HCT116 (cell line): Measurements from ENCODE around the gene GHRHR. TPM values are rescaled to one million over a fixed set of nuclear protein-coding genes. Genes with fewer than 3 reads are reported as not detected.

Experiments used
- ATAC-seq: fragments of 200-7000 bp; cut with Tn5 transposase; 2 replicates; pipeline ENCODE4 v1.9.1; 2020; ENCODE audit warnings: mild to moderate bottlenecking, moderate library complexity
- BruUV-seq: library from RNA; stranded (reverse); fragments of 400-500 nt; replicated peaks from 2 replicates; lab custom pipeline; 2021; lab: Mats Ljungman, UMichigan
- CTCF ChIA-PET: fragments of 300-600 bp; sonication (Branson Sonifier 250); formaldehyde crosslinking; loops from one replicate; lab custom pipeline; 2021; ENCODE audit warnings: antibody characterized with exemption; lab: Charles Lee
- POLR2A ChIA-PET: fragments of 300-600, 350-600 bp; sonication (Branson Sonifier 250); formaldehyde crosslinking; loops from one replicate; lab custom pipeline; 2021; ENCODE audit warnings: antibody characterized with exemption; lab: Charles Lee
- RAD21 ChIA-PET, 2 experiments: fragments of 300-600 bp; sonication (Branson Sonifier 250); formaldehyde crosslinking; loops; one replicate each; lab custom pipeline; 2023; ENCODE audit warnings: low total read pairs in 2 of 2; ENCODE audit not compliant: uncharacterized antibody in 2 of 2, unreplicated experiment in 2 of 2, low non-redundant PET in 1 of 2; lab: Charles Lee
- DNase-seq: peaks from one replicate; pipeline ENCODE4 v3.0.0-alpha.2; 2010; ENCODE audit warnings: low read depth, low spot score
- H2AFZ ChIP-seq: fragments of 200-600 bp; shearing (Covaris generic), sonication (generic); 2 replicates; pipeline ENCODE4 v1.6.1; 2017; ENCODE audit warnings: low read depth, mixed run types, mixed read lengths, antibody characterized with exemption, low read length; ENCODE audit not compliant: poor library complexity, severe bottlenecking
- H3K27ac ChIP-seq: 2 replicates; pipeline ENCODE4 v1.5.1; 2012; ENCODE audit warnings: low read depth, low read length
- H3K27me3 ChIP-seq: fragments of 200-600 bp; sonication (generic); 2 replicates; pipeline ENCODE4 v1.6.1; 2016; ENCODE audit warnings: mixed run types, low read length, mixed read lengths; ENCODE audit not compliant: insufficient read depth
- H3K36me3 ChIP-seq, 2 experiments: fragments of 200-500 bp in 1 of 2; fragments of 200-600 bp in 1 of 2; sonication (Bioruptor generic) in 1 of 2; sonication (generic) in 1 of 2; 2 replicates each; pipeline versions ENCODE4 v1.5.1 to v1.6.1; 2014 to 2016; ENCODE audit warnings: low read length in 2 of 2, inconsistent platforms in 1 of 2, mixed read lengths in 1 of 2, mixed run types in 1 of 2; ENCODE audit not compliant: insufficient read depth in 2 of 2, control insufficient read depth in 1 of 2
- H3K4me1 ChIP-seq, 2 experiments: fragments of 200-600 bp in 1 of 2; sonication (generic) in 1 of 2; 2 replicates each; pipeline versions ENCODE4 v1.5.1 to v1.6.1; 2012 to 2017; ENCODE audit warnings: low read length in 2 of 2, inconsistent platforms in 1 of 2, mild to moderate bottlenecking in 1 of 2, mixed read lengths in 1 of 2, mixed run types in 1 of 2, moderate library complexity in 1 of 2; ENCODE audit not compliant: insufficient read depth in 2 of 2, control insufficient read depth in 1 of 2
- H3K4me2 ChIP-seq: fragments of 200-600 bp; sonication (generic); 2 replicates; pipeline ENCODE4 v1.6.1; 2017; ENCODE audit warnings: mixed run types, low read length, mixed read lengths
- H3K4me3 ChIP-seq, 2 experiments: fragments of 200-600 bp in 1 of 2; sonication (generic) in 1 of 2; replicated peaks in 1 of 2; 2 replicates each; pipeline ENCODE4 v1.5.1; 2011 to 2016; ENCODE audit warnings: low read length in 2 of 2, control low read depth in 1 of 2, low read depth in 1 of 2, mild to moderate bottlenecking in 1 of 2, mixed read lengths in 1 of 2, mixed run types in 1 of 2
- H3K79me2 ChIP-seq: fragments of 200-600 bp; sonication (generic); 2 replicates; pipeline ENCODE4 v1.6.1; 2017; ENCODE audit warnings: mild to moderate bottlenecking, mixed run types, low read length, moderate library complexity, mixed read lengths; ENCODE audit not compliant: insufficient read depth
- H3K9ac ChIP-seq: fragments of 200-600 bp; sonication (generic); 2 replicates; pipeline ENCODE4 v1.6.1; 2016; ENCODE audit warnings: low read length, mixed read lengths
- H3K9me2 ChIP-seq: fragments of 200-600 bp; sonication (generic), shearing (Covaris generic); 2 replicates; pipeline ENCODE4 v1.6.1; 2017; ENCODE audit warnings: mixed run types, mild to moderate bottlenecking, moderate library complexity; ENCODE audit not compliant: insufficient read depth
- H3K9me3 ChIP-seq, 2 experiments: fragments of 200-500 bp in 1 of 2; fragments of 200-600 bp in 1 of 2; sonication (Bioruptor generic) in 1 of 2; sonication (generic) in 1 of 2; 2 replicates each; pipeline ENCODE4 v1.6.1; 2014 to 2017; ENCODE audit warnings: low read length in 2 of 2, mixed read lengths in 2 of 2, inconsistent platforms in 1 of 2, low read depth in 1 of 2, mild to moderate bottlenecking in 1 of 2, mixed run types in 1 of 2, moderate library complexity in 1 of 2; ENCODE audit not compliant: control insufficient read depth in 1 of 2, insufficient read depth in 1 of 2
- H4K20me1 ChIP-seq: fragments of 200-600 bp; sonication (generic), shearing (Covaris generic); 2 replicates; pipeline ENCODE4 v1.6.1; 2017; ENCODE audit warnings: mixed run types, mild to moderate bottlenecking, moderate library complexity; ENCODE audit not compliant: insufficient read depth
- CBX3 ChIP-seq: IDR thresholded peaks from 2 replicates; pipeline ENCODE4 v1.6.1; 2012; ENCODE audit warnings: low read depth
- CEBPB ChIP-seq: IDR thresholded peaks from 2 replicates; pipeline ENCODE4 v1.6.1; 2012; ENCODE audit warnings: low read depth
- ELF1 ChIP-seq: IDR thresholded peaks from 2 replicates; pipeline ENCODE4 v1.6.1; 2012; ENCODE audit warnings: low read depth, borderline replicate concordance
- EZH2phosphoT487 ChIP-seq: fragments of 200-600 bp; IDR thresholded peaks from 2 replicates; pipeline ENCODE4 v1.6.1; 2018; ENCODE audit warnings: antibody characterized with exemption, borderline replicate concordance
- FOSL1 ChIP-seq: IDR thresholded peaks from 2 replicates; pipeline ENCODE4 v1.6.1; 2012; ENCODE audit warnings: low read depth
- POLR2A ChIP-seq: IDR thresholded peaks from 2 replicates; pipeline ENCODE4 v1.7.0; 2011; ENCODE audit warnings: borderline replicate concordance; ENCODE audit not compliant: insufficient read depth, insufficient read length; ENCODE audit errors: extremely low read depth
- SIN3A ChIP-seq: IDR thresholded peaks from 2 replicates; pipeline ENCODE4 v1.6.1; 2012; ENCODE audit warnings: low read depth
- SRF ChIP-seq: IDR thresholded peaks from 2 replicates; pipeline ENCODE4 v1.6.1; 2012; ENCODE audit warnings: low read depth
- YY1 ChIP-seq: IDR thresholded peaks from 2 replicates; pipeline ENCODE4 v1.6.1; 2011; ENCODE audit warnings: low read length, low read depth, moderate library complexity, mild to moderate bottlenecking; ENCODE audit not compliant: insufficient replicate concordance; ENCODE audit errors: extremely low read depth
- ZNF274 ChIP-seq: fragments of 200-500 bp; sonication (Bioruptor generic); IDR thresholded peaks from 2 replicates; pipeline ENCODE4 v1.6.1; 2014; ENCODE audit warnings: mild to moderate bottlenecking, low read depth, low read length, inconsistent platforms
- intact Hi-C: fragments of 100-400 bp; cut with micrococcal nuclease; formaldehyde crosslinking; loops from 2 replicates; pipeline ENCODE4 v1.10.0; 2022
- total RNA-seq: library from RNA; stranded (reverse); gene quantifications from one replicate; pipeline ENCODE4 v1.2.1, GENCODE V29; 2021; ENCODE audit not compliant: unreplicated experiment
- TF ChIP-seq, protein P1 (sequence below), 3 experiments: fragments of 200-600 bp in 1 of 3; sonication (generic) in 1 of 3; IDR thresholded peaks in 2 of 3; conservative IDR thresholded peaks in 1 of 3; 2 replicates each; pipeline ENCODE4 v1.5.1; 2012 to 2017; ENCODE audit warnings: low read depth in 2 of 3, low read length in 2 of 3, antibody characterized with exemption in 1 of 3, borderline replicate concordance in 1 of 3, control low read depth in 1 of 3, mild to moderate bottlenecking in 1 of 3, mixed read lengths in 1 of 3, mixed run types in 1 of 3, moderate library complexity in 1 of 3; ENCODE audit not compliant: insufficient read depth in 1 of 3
- TF ChIP-seq, protein P2 (sequence below): IDR thresholded peaks from 2 replicates; pipeline ENCODE4 v1.6.1; 2012
- TF ChIP-seq, protein P3 (sequence below): IDR thresholded peaks from 2 replicates; pipeline ENCODE4 v1.6.1; 2011; ENCODE audit warnings: mild to moderate bottlenecking, low read length, moderate library complexity; ENCODE audit not compliant: insufficient replicate concordance; ENCODE audit errors: extremely low read depth
- TF ChIP-seq, protein P4 (sequence below): IDR thresholded peaks from 2 replicates; pipeline ENCODE4 v1.6.1; 2012; ENCODE audit warnings: low read depth
- TF ChIP-seq, protein P5 (sequence below): IDR thresholded peaks from 2 replicates; pipeline ENCODE4 v1.6.1; 2012

The GHRHR gene
- total RNA-seq, 1 experiment from 2014 or later, result not detected

DNA sequence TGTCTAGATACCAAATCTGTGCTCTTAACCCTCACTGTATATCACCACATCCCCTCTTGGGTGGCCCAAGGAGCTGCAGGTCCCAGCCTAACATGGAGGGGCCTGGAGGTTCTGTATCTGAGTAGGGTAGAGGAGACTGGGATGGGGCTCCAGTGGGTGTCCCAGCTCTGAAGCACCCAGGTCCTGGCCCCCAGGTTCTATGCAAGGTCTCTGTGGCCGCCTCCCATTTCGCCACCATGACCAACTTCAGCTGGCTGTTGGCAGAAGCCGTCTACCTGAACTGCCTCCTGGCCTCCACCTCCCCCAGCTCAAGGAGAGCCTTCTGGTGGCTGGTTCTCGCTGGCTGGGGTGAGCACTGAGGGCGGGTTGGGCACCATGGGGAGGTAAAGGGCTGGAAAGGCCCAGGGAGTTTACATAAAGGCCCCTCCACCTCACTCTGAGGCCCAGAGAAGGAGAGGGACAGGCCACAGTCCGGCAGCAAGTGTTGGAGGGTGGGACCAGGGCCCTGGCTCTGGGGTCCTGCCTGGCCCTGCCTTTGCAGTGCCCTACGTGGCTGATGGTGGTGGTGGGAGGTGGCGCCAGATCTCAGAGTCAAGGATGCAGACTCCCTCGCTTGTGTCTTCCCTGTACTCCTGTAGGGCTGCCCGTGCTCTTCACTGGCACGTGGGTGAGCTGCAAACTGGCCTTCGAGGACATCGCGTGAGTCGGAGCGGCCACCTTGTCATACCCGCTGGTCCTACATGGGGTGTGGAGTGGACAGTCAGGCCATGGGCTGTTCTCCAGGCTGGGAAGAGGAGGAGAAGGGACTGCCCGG lies 10.2 kb downstream of the GHRHR start:
- H3K4me2 ChIP-seq, result no peak overlapping the region
- no peaks in the 10 kb centered on the region for H4K20me1 ChIP-seq
- TF ChIP-seq, protein P1, sequence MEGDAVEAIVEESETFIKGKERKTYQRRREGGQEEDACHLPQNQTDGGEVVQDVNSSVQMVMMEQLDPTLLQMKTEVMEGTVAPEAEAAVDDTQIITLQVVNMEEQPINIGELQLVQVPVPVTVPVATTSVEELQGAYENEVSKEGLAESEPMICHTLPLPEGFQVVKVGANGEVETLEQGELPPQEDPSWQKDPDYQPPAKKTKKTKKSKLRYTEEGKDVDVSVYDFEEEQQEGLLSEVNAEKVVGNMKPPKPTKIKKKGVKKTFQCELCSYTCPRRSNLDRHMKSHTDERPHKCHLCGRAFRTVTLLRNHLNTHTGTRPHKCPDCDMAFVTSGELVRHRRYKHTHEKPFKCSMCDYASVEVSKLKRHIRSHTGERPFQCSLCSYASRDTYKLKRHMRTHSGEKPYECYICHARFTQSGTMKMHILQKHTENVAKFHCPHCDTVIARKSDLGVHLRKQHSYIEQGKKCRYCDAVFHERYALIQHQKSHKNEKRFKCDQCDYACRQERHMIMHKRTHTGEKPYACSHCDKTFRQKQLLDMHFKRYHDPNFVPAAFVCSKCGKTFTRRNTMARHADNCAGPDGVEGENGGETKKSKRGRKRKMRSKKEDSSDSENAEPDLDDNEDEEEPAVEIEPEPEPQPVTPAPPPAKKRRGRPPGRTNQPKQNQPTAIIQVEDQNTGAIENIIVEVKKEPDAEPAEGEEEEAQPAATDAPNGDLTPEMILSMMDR (IDR thresholded peaks at IDR 0.05 in 2 of 3, conservative IDR thresholded peaks at IDR 0.05 in 1 of 3; ENCODE audit: borderline replicate concordance in 1 of 3, insufficient read depth in 1 of 3, low read depth in 2 of 3, low read length in 2 of 3), result no peak
- TF ChIP-seq SIN3A (no peak), ZNF274 (no peak), CEBPB (no peak), EZH2phosphoT487 (no peak), YY1 (no peak), ELF1 (no peak), CBX3 (no peak), POLR2A (no peak), SRF (no peak), FOSL1 (no peak)
- TF ChIP-seq, protein P2, sequence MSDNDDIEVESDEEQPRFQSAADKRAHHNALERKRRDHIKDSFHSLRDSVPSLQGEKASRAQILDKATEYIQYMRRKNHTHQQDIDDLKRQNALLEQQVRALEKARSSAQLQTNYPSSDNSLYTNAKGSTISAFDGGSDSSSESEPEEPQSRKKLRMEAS, result no peak
- TF ChIP-seq, protein P3, sequence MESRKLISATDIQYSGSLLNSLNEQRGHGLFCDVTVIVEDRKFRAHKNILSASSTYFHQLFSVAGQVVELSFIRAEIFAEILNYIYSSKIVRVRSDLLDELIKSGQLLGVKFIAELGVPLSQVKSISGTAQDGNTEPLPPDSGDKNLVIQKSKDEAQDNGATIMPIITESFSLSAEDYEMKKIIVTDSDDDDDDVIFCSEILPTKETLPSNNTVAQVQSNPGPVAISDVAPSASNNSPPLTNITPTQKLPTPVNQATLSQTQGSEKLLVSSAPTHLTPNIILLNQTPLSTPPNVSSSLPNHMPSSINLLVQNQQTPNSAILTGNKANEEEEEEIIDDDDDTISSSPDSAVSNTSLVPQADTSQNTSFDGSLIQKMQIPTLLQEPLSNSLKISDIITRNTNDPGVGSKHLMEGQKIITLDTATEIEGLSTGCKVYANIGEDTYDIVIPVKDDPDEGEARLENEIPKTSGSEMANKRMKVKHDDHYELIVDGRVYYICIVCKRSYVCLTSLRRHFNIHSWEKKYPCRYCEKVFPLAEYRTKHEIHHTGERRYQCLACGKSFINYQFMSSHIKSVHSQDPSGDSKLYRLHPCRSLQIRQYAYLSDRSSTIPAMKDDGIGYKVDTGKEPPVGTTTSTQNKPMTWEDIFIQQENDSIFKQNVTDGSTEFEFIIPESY, result no peak
- TF ChIP-seq, protein P4, sequence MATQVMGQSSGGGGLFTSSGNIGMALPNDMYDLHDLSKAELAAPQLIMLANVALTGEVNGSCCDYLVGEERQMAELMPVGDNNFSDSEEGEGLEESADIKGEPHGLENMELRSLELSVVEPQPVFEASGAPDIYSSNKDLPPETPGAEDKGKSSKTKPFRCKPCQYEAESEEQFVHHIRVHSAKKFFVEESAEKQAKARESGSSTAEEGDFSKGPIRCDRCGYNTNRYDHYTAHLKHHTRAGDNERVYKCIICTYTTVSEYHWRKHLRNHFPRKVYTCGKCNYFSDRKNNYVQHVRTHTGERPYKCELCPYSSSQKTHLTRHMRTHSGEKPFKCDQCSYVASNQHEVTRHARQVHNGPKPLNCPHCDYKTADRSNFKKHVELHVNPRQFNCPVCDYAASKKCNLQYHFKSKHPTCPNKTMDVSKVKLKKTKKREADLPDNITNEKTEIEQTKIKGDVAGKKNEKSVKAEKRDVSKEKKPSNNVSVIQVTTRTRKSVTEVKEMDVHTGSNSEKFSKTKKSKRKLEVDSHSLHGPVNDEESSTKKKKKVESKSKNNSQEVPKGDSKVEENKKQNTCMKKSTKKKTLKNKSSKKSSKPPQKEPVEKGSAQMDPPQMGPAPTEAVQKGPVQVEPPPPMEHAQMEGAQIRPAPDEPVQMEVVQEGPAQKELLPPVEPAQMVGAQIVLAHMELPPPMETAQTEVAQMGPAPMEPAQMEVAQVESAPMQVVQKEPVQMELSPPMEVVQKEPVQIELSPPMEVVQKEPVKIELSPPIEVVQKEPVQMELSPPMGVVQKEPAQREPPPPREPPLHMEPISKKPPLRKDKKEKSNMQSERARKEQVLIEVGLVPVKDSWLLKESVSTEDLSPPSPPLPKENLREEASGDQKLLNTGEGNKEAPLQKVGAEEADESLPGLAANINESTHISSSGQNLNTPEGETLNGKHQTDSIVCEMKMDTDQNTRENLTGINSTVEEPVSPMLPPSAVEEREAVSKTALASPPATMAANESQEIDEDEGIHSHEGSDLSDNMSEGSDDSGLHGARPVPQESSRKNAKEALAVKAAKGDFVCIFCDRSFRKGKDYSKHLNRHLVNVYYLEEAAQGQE, result no peak
- TF ChIP-seq, protein P5, sequence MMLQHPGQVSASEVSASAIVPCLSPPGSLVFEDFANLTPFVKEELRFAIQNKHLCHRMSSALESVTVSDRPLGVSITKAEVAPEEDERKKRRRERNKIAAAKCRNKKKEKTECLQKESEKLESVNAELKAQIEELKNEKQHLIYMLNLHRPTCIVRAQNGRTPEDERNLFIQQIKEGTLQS, result no peak
- TF ChIP-seq, all 23 proteins: peak for 0
- RAD21 ChIA-PET, result no interaction called here
- no peak overlapping the region for H2AFZ ChIP-seq
- POLR2A ChIA-PET, result no interaction called here
- ATAC-seq, result no peak
- no peaks in the 10 kb centered on the region for H3K79me2 ChIP-seq
- intact Hi-C loops, result loop anchor here (1.0 to 2.0 kb wide), 2 partner anchors 35 to 174 kb away; no protein-coding TSS in a partner anchor
- no peak for DNase-seq
- no peaks in the 10 kb centered on the region for H3K9me3 ChIP-seq
- no peaks in the 10 kb centered on the region for H3K36me3 ChIP-seq
- no peaks in the 10 kb centered on the region for H3K9me2 ChIP-seq
- H3K4me1 ChIP-seq, result peaks cover 0 to 7% of the 10 kb centered on the region in 2 experiments; a peak in 1 of 4 replicates
- H3K4me3 ChIP-seq, result no peak overlapping the region
- CTCF ChIA-PET, result interaction anchor here (1.6 to 3.0 kb wide), 2 partner anchors 10 to 35 kb away, joined by 7 to 11 read pairs; no protein-coding TSS in a partner anchor
- H3K27ac ChIP-seq, result no peak overlapping the region
- no TSS peak for BruUV-seq
- H3K9ac ChIP-seq, result no peak overlapping the region
- peaks cover 5% of the 10 kb centered on the region; the same call in 1 of the 2 replicates for H3K27me3 ChIP-seq
